ENCODE data around the gene RBM41. TPM values are rescaled to one million over a fixed set of nuclear protein-coding genes. Genes with fewer than 3 reads are reported as not detected.
"Not testable (repeated sequence)": the region's sequence is repeated elsewhere in the genome, so short reads cannot be mapped to it uniquely, and the experiment has no call there.

RBM41 gene
- total RNA-seq, 1 donor: 14.7 TPM

DNA sequence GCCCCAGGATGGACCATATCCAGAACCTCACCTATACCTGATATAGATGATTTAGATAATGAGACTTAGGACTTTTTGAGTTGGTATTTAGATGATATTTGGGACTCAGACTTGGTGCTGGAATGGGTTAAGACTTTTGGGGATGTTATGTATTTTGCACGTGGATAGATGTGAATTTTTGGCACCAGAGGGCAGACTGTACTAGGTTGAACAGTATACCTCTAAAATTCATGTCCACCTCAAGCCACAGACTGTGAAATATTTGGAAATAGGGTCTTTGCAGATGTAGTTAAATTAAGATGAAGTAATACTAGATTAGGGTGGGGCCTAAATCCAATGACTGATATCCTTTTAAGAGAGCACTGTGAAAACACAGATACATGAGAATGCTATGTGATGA is 15.6 kb downstream of the RBM41 start:
- H3K4me3 ChIP-seq (ENCODE audit: low read depth, low read length): no peak overlapping the region
- DNase-seq (ENCODE audit: low read depth): peak; percentile 2
- TF ChIP-seq, protein P1, sequence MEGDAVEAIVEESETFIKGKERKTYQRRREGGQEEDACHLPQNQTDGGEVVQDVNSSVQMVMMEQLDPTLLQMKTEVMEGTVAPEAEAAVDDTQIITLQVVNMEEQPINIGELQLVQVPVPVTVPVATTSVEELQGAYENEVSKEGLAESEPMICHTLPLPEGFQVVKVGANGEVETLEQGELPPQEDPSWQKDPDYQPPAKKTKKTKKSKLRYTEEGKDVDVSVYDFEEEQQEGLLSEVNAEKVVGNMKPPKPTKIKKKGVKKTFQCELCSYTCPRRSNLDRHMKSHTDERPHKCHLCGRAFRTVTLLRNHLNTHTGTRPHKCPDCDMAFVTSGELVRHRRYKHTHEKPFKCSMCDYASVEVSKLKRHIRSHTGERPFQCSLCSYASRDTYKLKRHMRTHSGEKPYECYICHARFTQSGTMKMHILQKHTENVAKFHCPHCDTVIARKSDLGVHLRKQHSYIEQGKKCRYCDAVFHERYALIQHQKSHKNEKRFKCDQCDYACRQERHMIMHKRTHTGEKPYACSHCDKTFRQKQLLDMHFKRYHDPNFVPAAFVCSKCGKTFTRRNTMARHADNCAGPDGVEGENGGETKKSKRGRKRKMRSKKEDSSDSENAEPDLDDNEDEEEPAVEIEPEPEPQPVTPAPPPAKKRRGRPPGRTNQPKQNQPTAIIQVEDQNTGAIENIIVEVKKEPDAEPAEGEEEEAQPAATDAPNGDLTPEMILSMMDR (IDR thresholded peaks at IDR 0.05; ENCODE audit: insufficient read depth, low read depth, low read length): peak; percentile 12

DNA sequence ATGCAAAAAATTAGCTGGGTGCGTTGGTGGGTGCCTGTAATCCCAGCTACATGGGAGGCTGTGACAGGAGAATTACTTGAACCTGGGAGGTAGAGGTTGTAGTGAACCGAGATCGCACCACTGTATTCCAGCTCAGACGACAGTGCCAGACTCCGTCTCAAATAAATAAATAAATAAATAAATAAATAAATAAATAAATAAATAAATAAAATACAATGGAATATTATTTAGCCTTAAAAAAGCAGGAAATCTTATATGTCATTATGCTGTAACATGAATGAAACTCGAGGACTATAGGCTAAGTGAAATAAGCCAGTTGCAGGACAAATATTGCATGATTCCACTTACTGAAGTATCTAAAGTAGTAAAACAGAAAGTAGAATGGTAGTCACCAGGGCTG is 42.5 kb downstream of the RBM41 start:
- H3K4me3 ChIP-seq (ENCODE audit: low read depth, low read length): no peak overlapping the region
- DNase-seq (ENCODE audit: low read depth): no peak
- TF ChIP-seq, protein P1 (IDR thresholded peaks at IDR 0.05; ENCODE audit: insufficient read depth, low read depth, low read length): no peak

DNA sequence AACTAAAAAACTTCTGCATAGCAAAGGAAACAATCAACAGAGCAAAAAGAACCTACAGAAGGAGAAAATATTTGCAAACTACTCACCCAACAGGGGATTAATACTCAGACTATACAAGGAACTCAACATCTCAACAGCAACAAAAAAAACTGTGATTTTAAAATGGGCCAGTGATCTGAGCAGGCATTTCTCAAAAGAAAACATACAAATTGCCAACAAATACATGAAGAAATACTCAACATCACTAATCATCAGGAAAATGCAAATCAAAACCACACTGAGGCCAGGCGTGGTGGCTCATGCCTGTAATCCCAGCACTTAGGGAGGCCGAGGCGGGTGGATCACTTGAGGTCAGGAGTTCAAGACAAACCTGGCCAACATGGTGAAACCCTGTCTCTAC is 60.9 kb downstream of the RBM41 start:
- not testable (repeated sequence) for H3K4me3 ChIP-seq (ENCODE audit: low read depth, low read length); DNase-seq (ENCODE audit: low read depth)

DNA sequence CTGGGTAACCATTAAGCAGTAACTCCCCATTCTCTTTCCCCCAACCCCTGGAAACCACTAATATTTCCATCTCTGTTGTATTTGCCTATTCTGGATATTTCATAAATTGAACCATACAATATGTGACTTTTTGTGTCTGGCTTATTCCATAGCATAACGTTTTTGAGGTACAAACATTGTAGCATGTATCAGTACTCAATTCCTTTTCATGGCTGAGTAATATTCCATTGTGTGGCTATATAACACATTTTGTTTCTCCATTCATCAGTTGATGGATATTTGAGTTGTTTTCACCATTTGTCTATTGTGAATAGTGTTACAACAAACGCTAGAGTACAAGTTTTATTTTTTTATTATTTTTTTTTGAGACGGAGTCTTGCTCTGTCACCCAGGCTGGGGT is 63.6 kb downstream of the RBM41 start:
- no peak for DNase-seq (ENCODE audit: low read depth)
- TF ChIP-seq, protein P1 (IDR thresholded peaks at IDR 0.05; ENCODE audit: insufficient read depth, low read depth, low read length): no peak
- no peak overlapping the region for H3K4me3 ChIP-seq (ENCODE audit: low read depth, low read length)

DNA sequence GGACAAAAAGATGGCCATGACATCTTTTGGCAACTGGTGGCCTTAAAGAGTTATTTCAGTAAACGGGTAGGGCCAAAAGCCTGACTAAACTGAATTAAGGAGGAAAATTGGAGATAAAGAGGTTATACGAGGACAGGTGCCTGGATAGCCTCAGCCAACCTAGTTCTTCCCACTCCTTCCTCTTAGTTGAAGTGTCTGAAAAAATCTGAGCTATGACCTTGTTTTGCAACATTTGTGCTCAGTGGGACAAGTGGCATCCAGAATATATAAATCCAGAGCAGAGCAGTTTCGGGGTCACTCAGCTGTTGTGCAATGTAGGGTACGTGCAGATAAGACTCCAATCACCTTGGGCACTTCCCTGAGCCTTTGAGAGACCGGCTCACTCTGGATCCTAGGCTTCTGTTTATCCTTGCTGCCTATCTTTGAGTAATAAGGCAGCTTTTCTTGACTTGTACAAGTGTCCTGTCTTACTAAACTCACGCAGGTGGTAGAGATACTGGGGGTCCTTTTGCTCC is 68.4 kb downstream of the RBM41 start:
- no peak for DNase-seq (ENCODE audit: low read depth)
- H3K4me3 ChIP-seq (ENCODE audit: low read depth, low read length): no peak overlapping the region
- TF ChIP-seq, protein P1 (IDR thresholded peaks at IDR 0.05; ENCODE audit: insufficient read depth, low read depth, low read length): no peak

DNA sequence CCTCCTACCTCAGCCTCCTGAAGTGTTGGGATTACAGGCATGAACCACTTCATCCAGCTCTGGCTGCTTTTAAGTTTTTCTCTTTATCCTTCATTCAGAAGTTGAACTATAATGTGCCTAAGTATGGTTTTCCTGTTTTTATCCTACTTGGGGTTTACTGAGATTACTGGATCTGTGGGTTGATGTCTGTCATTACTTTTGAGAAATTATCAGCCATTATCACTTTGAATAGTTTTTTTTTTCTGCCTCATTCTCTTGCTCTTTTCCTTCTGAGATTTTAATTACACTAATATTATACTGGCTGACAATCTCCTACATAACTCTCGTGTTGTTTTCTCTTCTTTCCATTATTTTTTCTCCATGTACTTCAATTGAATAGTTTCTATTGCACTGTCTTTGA is 71.0 kb downstream of the RBM41 start:
- H3K4me3 ChIP-seq (ENCODE audit: low read depth, low read length): no peak overlapping the region
- TF ChIP-seq, protein P1 (IDR thresholded peaks at IDR 0.05; ENCODE audit: insufficient read depth, low read depth, low read length): no peak

DNA sequence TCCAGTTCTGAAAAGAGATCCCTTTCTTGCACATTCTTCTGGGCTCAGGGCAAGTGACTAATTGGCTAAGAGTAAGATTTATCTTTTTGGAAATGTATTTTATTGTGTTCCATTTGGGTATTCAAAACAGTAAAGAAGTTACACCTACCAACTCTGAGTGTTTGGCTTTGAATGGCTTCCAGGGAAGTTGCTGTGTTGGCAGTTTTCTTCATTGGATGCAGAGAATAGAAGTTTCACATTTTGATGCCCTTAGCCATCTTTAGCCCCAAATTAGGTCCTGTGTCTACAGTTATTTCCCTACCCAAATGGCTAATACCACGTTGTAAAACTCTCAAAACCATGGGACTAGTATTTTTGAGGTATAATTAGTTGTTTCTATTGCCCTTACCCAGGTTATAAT is 88.9 kb downstream of the RBM41 start:
- TF ChIP-seq, protein P1 (IDR thresholded peaks at IDR 0.05; ENCODE audit: insufficient read depth, low read depth, low read length): no peak

More for the DNA sequence above, 71.0 kb downstream of the RBM41 start:
- DNase-seq (ENCODE audit: low read depth): no peak

More for the DNA sequence above, 88.9 kb downstream of the RBM41 start:
- DNase-seq (ENCODE audit: low read depth): no peak
- H3K4me3 ChIP-seq (ENCODE audit: low read depth, low read length): no peak overlapping the region
